K562 (cell line): ENCODE data around the gene PRKAG2.

Experiments used
- GABPA ChIP-seq: fragments of 200-800 bp; sonication (Bioruptor generic); conservative IDR thresholded peaks from 2 replicates; pipeline ENCODE4 v1.6.1; 2016; ENCODE audit warnings: low read depth, missing genetic modification characterization, missing compliant biosample characterization
- MAFK ChIP-seq: IDR thresholded peaks from 2 replicates; pipeline ENCODE4 v1.6.1; 2011; ENCODE audit warnings: low read length, improper control_type of control experiment
- MEF2D ChIP-seq: conservative IDR thresholded peaks from 2 replicates; pipeline ENCODE4 v1.6.1; 2016; ENCODE audit warnings: low read depth, missing genetic modification characterization, missing compliant biosample characterization
- PHF20 ChIP-seq: fragments of 450-650 bp; IDR thresholded peaks from 2 replicates; pipeline ENCODE4 v1.6.1; 2018; ENCODE audit not compliant: partially characterized antibody
- POLR2A ChIP-seq: fragments of 450-650 bp; conservative IDR thresholded peaks from 2 replicates; pipeline ENCODE4 v1.6.1; 2016
- ZNF584 ChIP-seq: fragments of 200-800 bp; sonication (Bioruptor generic); IDR thresholded peaks from 2 replicates; pipeline ENCODE4 v1.6.1; 2016; ENCODE audit warnings: low read depth, mild to moderate bottlenecking, missing genetic modification characterization, missing compliant biosample characterization
- TF ChIP-seq, protein P1 (sequence below), 3 experiments: IDR thresholded peaks in 2 of 3; conservative IDR thresholded peaks in 1 of 3; 2 replicates each; pipeline ENCODE4 v1.5.1; 2011 to 2012; ENCODE audit warnings: low read length in 3 of 3, mild to moderate bottlenecking in 3 of 3, control low read depth in 2 of 3, improper control_type of control experiment in 1 of 3, inconsistent platforms in 1 of 3, low read depth in 1 of 3, mixed read lengths in 1 of 3, moderate library complexity in 1 of 3; ENCODE audit not compliant: insufficient read depth in 2 of 3

DNA sequence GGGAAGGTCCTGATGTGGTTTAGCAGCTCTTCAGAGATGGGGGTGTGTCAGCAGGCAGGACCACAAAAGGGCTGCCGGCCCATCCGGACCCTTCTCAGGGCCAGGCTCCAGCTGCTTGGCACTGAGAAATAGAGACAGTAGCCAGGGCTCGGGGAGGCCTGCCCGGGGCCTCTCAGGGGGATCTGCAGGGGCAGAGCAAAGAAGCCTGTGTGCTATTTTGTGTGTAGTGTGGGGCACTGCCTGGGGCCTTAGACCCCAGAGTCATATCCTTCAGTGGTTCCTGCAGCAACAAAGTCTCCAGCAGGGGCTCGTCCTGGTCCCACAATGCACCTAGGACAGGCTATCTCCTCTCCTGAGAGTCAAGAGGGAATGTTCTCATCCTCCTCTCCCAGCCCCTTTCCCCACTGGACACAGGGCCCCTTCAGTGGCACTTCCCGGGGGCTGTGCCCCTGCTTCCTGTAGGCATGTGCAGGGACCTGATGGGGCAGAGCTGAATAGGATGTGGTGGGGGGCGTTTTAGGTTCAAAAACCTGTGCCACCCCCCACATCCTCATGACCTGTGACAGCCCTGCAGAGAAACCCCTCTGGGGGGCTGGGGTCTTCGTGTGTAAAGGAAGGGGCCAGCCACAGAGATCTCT is 197.7 kb downstream of the PRKAG2 start:
- TF ChIP-seq ZNF584 (CRISPR knock-in tag) (no peak), MEF2D (no peak), POLR2A (no peak), PHF20 (no peak), GABPA (tag) (no peak), MAFK (no peak)
- TF ChIP-seq, protein P1, sequence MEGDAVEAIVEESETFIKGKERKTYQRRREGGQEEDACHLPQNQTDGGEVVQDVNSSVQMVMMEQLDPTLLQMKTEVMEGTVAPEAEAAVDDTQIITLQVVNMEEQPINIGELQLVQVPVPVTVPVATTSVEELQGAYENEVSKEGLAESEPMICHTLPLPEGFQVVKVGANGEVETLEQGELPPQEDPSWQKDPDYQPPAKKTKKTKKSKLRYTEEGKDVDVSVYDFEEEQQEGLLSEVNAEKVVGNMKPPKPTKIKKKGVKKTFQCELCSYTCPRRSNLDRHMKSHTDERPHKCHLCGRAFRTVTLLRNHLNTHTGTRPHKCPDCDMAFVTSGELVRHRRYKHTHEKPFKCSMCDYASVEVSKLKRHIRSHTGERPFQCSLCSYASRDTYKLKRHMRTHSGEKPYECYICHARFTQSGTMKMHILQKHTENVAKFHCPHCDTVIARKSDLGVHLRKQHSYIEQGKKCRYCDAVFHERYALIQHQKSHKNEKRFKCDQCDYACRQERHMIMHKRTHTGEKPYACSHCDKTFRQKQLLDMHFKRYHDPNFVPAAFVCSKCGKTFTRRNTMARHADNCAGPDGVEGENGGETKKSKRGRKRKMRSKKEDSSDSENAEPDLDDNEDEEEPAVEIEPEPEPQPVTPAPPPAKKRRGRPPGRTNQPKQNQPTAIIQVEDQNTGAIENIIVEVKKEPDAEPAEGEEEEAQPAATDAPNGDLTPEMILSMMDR (IDR thresholded peaks at IDR 0.05 in 2 of 3, conservative IDR thresholded peaks at IDR 0.05 in 1 of 3; ENCODE audit: insufficient read depth in 2 of 3, low read depth in 1 of 3, low read length in 3 of 3): no peak
